ENCODE data around the gene BCL11B. TPM values are rescaled to one million over a fixed set of nuclear protein-coding genes. Genes with fewer than 3 reads are reported as not detected.

Gene BCL11B
- total and polyA plus RNA-seq, 2 of the 8 experiments (the other 6 are each of a cell fraction or from before 2014, with no cell fraction given) = 0.63 to 5.9 TPM

DNA sequence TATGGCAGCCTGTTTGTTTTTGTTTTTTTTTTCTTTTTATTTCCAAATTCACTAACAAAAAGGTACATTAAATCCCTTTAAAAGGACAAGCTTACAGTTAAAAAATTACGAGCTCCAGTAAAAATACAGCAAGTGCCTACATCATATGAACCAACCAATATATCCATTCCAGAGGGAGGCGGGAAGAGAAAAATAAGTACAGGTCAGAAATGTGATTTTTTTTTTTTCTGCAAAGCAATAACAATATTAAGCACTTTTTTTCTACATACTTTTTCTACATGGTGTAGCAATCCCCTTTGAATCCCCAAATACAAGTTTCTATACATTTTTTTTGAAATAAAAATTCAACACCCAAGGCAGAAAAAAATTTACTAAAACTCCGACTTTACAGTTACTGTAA is 100.6 kb downstream of the BCL11B start:
- 87% methylated on average over 3 of the region's 3 CpGs; no CpG with 5 or more reads in 1 of the 2 experiments for WGBS, 2 experiments (ENCODE audit: extremely low coverage in 1 of 2, insufficient coverage in 1 of 2, insufficient read length in 1 of 2, insufficient replicate concordance in 2 of 2, low coverage in 1 of 2, low lambda C conversion rate in 2 of 2, missing lambda C conversion rate in 1 of 2)
- TF ChIP-seq CBX8 (IDR thresholded peaks at IDR 0.05; ENCODE audit: borderline replicate concordance, low read depth, low read length) (no peak), SUZ12 (IDR thresholded peaks at IDR 0.05; ENCODE audit: low read length) (no peak), SIX5 (IDR thresholded peaks at IDR 0.05; ENCODE audit: low read depth, low read length) (no peak), JUND (IDR thresholded peaks at IDR 0.05; ENCODE audit: low read length) (no peak), YY1 (IDR thresholded peaks at IDR 0.05; ENCODE audit: low read depth, low read length) (no peak), SP1 (IDR thresholded peaks at IDR 0.05; ENCODE audit: low read depth, low read length) (no peak), SAP30 (IDR thresholded peaks at IDR 0.05; ENCODE audit: insufficient read depth, insufficient replicate concordance, low read length) (no peak), CBX5 (IDR thresholded peaks at IDR 0.05; ENCODE audit: low read depth, low read length) (no peak), TCF12 (IDR thresholded peaks at IDR 0.05; ENCODE audit: low read depth, low read length) (no peak), EGR1 (IDR thresholded peaks at IDR 0.05; ENCODE audit: borderline replicate concordance, low read depth, low read length) (no peak), HDAC2 (IDR thresholded peaks at IDR 0.05; ENCODE audit: borderline replicate concordance in 1 of 2, low read depth in 2 of 2, low read length in 2 of 2) (no peak), FOSL1 (IDR thresholded peaks at IDR 0.05; ENCODE audit: insufficient read depth, low read depth, low read length) (no peak), NANOG (IDR thresholded peaks at IDR 0.05; ENCODE audit: insufficient read depth, low read depth, low read length, poor library complexity, severe bottlenecking) (no peak)
- TF ChIP-seq, protein P1, sequence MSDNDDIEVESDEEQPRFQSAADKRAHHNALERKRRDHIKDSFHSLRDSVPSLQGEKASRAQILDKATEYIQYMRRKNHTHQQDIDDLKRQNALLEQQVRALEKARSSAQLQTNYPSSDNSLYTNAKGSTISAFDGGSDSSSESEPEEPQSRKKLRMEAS (IDR thresholded peaks at IDR 0.05) = no peak

More for the DNA sequence above, 100.6 kb downstream of the BCL11B start:
- H3K4me1 ChIP-seq (replicated peaks in 1 of 4; ENCODE audit: control insufficient read depth in 3 of 4, insufficient read depth in 4 of 4, low read length in 3 of 4) = peaks cover 0 to 10% (median 8%) of the 10 kb centered on the region in 4 experiments; a peak in 6 of 7 replicates
- no peak overlapping the region for H4K8ac ChIP-seq (ENCODE audit: extremely low read depth, insufficient read depth, low read length)
- POLR2A ChIA-PET (ENCODE audit: partially characterized antibody) = no interaction called here
- no peak overlapping the region for H2BK20ac ChIP-seq (ENCODE audit: low read length)
- H2AFZ ChIP-seq (ENCODE audit: low read length) = no peak overlapping the region
- H3K36me3 ChIP-seq (ENCODE audit: control insufficient read depth in 2 of 4, insufficient read depth in 4 of 4, low read length in 3 of 4) = peaks cover 0 to 10% (median 1%) of the 10 kb centered on the region in 4 experiments; a peak in 1 of 8 replicates
- no peak overlapping the region for H3K4ac ChIP-seq (replicated peaks; ENCODE audit: insufficient read length, low read depth, low read length)
- no peak for FAIRE-seq
- no peaks in the 10 kb centered on the region for H3K27me3 ChIP-seq (replicated peaks in 1 of 4; ENCODE audit: control insufficient read depth in 3 of 4, extremely low read depth in 1 of 4, insufficient read depth in 3 of 4, low read length in 3 of 4)
- no peaks in the 10 kb centered on the region for H3K79me2 ChIP-seq (ENCODE audit: control insufficient read depth in 1 of 2, insufficient read depth in 2 of 2, low read length in 2 of 2)
- no peak overlapping the region for H3K23ac ChIP-seq (ENCODE audit: insufficient read length)
- H3K4me2 ChIP-seq (ENCODE audit: insufficient read depth in 1 of 2, low read depth in 2 of 2, low read length in 2 of 2) = no peak overlapping the region
- no peak overlapping the region for H4K91ac ChIP-seq (replicated peaks; ENCODE audit: insufficient read length, low read length)
- CTCF ChIA-PET (ENCODE audit: partially characterized antibody) = interaction anchor here (0.6 to 0.9 kb wide), 4 partner anchors 9 to 90 kb away, joined by 3 to 5 read pairs (median 4); no protein-coding TSS in a partner anchor
- no peak overlapping the region for H3K27ac ChIP-seq (ENCODE audit: low read depth, low read length)
- no peak overlapping the region for H2BK120ac ChIP-seq (replicated peaks; ENCODE audit: low read depth, low read length)
- H3K9me3 ChIP-seq (ENCODE audit: insufficient read depth in 2 of 2, low read depth in 1 of 2, low read length in 1 of 2) = no peaks in the 10 kb centered on the region
- no peak overlapping the region for H2BK15ac ChIP-seq (ENCODE audit: low read length)
- DNase-seq (ENCODE audit: low read depth in 1 of 2, low spot score in 2 of 2) = no peak
- no peak overlapping the region for H3K9ac ChIP-seq (replicated peaks in 1 of 4; ENCODE audit: extremely low read depth in 1 of 4, low read depth in 3 of 4, low read length in 3 of 4)
- no peaks in the 10 kb centered on the region; the same call in 1 of the 2 replicates for H3K79me1 ChIP-seq (ENCODE audit: low read depth, low read length)
- H2AK5ac ChIP-seq (ENCODE audit: low read depth, low read length) = no peak overlapping the region
- no peaks in the 10 kb centered on the region for H4K20me1 ChIP-seq (replicated peaks in 1 of 2; ENCODE audit: control insufficient read depth in 1 of 2, insufficient read depth in 2 of 2, low read length in 2 of 2)
- H3K14ac ChIP-seq (ENCODE audit: insufficient read length) = no peak overlapping the region
- no peak overlapping the region for H3K56ac ChIP-seq (replicated peaks; ENCODE audit: insufficient read length, low read depth, low read length)
- H3K4me3 ChIP-seq (ENCODE audit: extremely low read depth in 1 of 4, insufficient read depth in 2 of 4, low read depth in 3 of 4, low read length in 4 of 4) = no peak overlapping the region
- H4K5ac ChIP-seq (ENCODE audit: insufficient read length, low read depth, low read length) = no peak overlapping the region
- H2BK12ac ChIP-seq (ENCODE audit: low read depth, low read length) = no peak overlapping the region
- H3K18ac ChIP-seq (ENCODE audit: extremely low read depth, low read length) = no peak overlapping the region
- no peaks in the 10 kb centered on the region for H3K23me2 ChIP-seq (ENCODE audit: low read depth, low read length)
- H2BK5ac ChIP-seq (ENCODE audit: low read depth, low read length) = no peak overlapping the region

All from H1 (cell line).